ENCODE measurements around the gene FOXO1.

Gene FOXO1

DNA sequence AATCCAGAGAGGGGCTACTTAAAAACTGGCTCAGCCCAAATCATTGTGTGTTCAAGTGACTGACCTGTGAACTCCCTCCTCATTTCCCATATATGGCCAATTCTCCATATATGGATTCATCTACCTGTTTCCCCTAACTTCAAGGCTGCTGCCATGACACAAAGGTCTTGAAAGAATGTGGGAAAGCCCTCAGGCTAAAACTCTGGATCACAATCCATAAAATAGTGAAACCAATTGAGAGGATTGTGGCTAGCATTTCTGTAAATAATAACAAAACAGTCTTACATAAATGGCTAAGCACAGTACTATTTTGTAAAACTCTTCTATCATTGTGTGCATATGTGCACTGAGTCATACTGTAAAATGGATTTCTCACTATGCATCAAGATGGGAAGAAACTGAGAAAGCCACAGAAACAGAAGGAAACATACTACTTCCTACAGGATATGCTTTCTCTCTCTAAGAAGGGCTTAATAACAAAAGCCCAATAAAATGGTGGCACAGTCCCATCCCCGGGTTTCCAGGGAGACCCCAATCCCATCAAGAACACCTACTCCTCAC, 80.5 kb downstream of the FOXO1 start:
- Histone ChIP-seq H3K4me3 (ENCODE audit: low read length) (no peak overlapping the region), H3K4me1 (ENCODE audit: control insufficient read depth, insufficient read depth, low read length) (peaks cover 39% of the 10 kb centered on the region)

DNA sequence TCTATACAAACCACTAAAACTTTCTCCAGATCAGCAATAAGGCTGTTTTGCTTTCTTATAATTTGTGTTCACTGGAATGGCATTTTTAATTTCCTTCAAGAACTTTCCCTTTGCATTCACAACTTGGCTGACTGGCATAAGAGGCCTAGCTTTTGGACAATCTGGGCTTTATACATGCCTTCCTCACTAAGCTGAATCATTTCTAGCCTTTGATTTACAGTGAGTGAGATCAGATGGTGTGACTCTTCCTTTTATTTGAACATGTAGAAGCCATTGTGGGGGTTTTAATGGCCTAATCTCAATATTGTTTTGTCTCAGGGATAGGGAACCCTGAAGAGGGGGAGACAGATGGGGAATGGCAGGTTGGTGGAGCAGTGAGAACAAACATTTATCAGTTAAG, 82.7 kb downstream of the FOXO1 start:
- H3K36me3 ChIP-seq (ENCODE audit: insufficient read depth, low read length) = no peaks in the 10 kb centered on the region
- H3K4me3 ChIP-seq (ENCODE audit: low read length) = no peak overlapping the region
- no peak overlapping the region for H3K4me2 ChIP-seq (ENCODE audit: low read length)
- H3K27me3 ChIP-seq (ENCODE audit: control insufficient read depth, insufficient read depth, low read length) = no peaks in the 10 kb centered on the region
- peaks cover 5% of the 10 kb centered on the region for H3K9me3 ChIP-seq (replicated peaks; ENCODE audit: low read length)
- no peak overlapping the region for H3K9ac ChIP-seq (ENCODE audit: low read depth, low read length)
- H3K4me1 ChIP-seq (ENCODE audit: control insufficient read depth, insufficient read depth, low read length) = peaks cover 17% of the 10 kb centered on the region

More for the DNA sequence above, 80.5 kb downstream of the FOXO1 start:
- Histone ChIP-seq H3K9ac (ENCODE audit: low read depth, low read length) (no peak overlapping the region), H3K9me3 (replicated peaks; ENCODE audit: low read length) (peaks cover 5% of the 10 kb centered on the region), H3K27me3 (ENCODE audit: control insufficient read depth, insufficient read depth, low read length) (no peaks in the 10 kb centered on the region), H3K4me2 (ENCODE audit: low read length) (no peak overlapping the region), H3K36me3 (ENCODE audit: insufficient read depth, low read length) (no peaks in the 10 kb centered on the region)

DNA sequence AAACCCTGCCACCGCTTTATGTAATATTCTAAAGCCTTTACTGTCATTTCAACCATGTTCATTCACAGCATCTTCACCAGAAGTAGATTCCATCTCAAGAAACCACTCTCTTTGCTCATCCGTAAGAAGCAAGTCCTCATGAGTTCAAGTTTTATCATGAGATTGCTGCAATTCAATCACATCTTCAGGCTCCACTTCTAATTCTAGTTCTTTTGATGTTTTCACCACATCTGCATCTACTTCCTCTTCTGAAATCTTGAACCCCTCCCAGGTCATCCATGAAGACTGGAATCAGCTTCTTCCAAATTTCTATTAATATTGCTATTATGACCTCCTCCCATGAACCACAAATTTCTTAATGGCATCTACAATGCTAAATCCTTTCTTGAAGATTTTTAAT, 83.9 kb downstream of the FOXO1 start:
- Histone ChIP-seq H3K4me2 (ENCODE audit: low read length) (no peak overlapping the region), H3K27me3 (ENCODE audit: control insufficient read depth, insufficient read depth, low read length) (no peaks in the 10 kb centered on the region), H3K9me3 (replicated peaks; ENCODE audit: low read length) (peaks cover 5% of the 10 kb centered on the region), H3K4me3 (ENCODE audit: low read length) (no peak overlapping the region), H3K9ac (ENCODE audit: low read depth, low read length) (no peak overlapping the region), H3K36me3 (ENCODE audit: insufficient read depth, low read length) (no peaks in the 10 kb centered on the region), H3K4me1 (ENCODE audit: control insufficient read depth, insufficient read depth, low read length) (peaks cover 11% of the 10 kb centered on the region)

DNA sequence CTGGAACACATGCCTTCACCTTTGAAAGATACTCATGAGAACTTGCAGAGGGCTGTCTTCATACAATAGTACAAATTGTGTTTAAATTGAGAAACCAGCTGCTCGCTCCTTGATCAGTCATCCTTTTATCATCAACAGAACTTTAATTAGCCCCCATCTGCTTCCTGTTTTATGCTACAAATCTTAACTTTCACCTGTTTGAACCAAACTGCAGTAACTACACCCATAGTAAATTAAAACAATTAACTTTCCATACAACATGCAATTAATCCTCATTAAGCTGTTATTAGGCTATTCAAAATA, 85.2 kb downstream of the FOXO1 start:
- H3K4me3 ChIP-seq (ENCODE audit: low read length) = no peak overlapping the region
- H3K9ac ChIP-seq (ENCODE audit: low read depth, low read length) = no peak overlapping the region
- no peaks in the 10 kb centered on the region for H3K27me3 ChIP-seq (ENCODE audit: control insufficient read depth, insufficient read depth, low read length)
- peaks cover 6% of the 10 kb centered on the region for H3K4me1 ChIP-seq (ENCODE audit: control insufficient read depth, insufficient read depth, low read length)
- no peak overlapping the region for H3K4me2 ChIP-seq (ENCODE audit: low read length)
- H3K9me3 ChIP-seq (replicated peaks; ENCODE audit: low read length) = peaks cover 5% of the 10 kb centered on the region
- H3K36me3 ChIP-seq (ENCODE audit: insufficient read depth, low read length) = no peaks in the 10 kb centered on the region

DNA sequence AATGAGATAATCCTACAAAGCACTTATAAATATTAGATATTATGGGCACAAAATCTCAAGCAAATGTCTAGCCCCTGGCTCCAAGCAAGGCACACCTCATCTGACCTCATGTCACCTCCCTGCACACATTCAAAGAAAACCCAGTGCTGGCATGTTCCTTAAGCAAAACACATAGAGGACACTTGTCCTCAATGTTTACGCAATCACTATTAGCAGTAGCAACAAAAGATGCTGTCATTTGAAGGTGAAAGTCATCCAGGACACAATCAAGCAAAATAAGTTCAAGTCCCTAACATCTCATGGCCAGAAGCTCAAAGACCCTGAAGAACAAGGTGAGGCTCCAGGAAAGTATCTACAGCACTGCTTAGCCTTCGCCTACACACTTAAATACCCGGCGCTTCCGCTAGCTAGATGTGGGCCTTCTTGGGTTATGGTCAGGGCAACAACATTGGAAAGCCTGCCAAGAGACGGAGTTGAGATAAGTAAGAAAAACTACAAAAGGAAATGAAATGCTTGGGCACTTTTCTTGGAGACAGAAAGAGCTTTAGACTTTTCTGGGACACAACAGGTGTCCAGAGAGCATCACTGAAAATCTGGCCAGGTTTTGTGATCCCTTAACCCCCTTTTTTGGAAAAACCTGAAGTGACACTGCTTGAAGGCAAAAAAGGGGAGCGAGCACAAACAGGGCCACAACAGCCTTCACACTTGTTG, 85.7 kb downstream of the FOXO1 start:
- Histone ChIP-seq H3K36me3 (ENCODE audit: insufficient read depth, low read length) (no peaks in the 10 kb centered on the region), H3K4me3 (ENCODE audit: low read length) (no peak overlapping the region)

DNA sequence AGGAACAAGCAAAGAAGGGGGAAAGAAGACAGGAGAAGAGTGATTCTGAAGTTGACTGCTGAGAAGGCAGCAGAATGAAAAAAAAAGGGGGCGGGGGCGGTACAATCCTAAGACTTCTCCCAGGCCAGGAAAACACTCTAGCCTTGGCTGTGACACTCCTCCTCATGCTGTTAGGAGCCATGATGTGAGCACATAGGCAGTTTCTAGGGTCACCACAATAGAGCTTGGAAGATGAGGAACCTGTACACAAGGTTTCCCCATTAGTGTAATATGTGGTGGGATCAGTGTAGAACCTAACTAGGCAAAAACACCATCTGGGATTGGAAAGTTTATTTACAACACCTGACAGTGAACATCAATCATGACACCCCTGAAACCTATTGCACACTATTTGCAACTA, 86.9 kb downstream of the FOXO1 start:
- no peak overlapping the region for H3K4me3 ChIP-seq (ENCODE audit: low read length)
- no peaks in the 10 kb centered on the region for H3K27me3 ChIP-seq (ENCODE audit: control insufficient read depth, insufficient read depth, low read length)
- peaks cover 5% of the 10 kb centered on the region for H3K9me3 ChIP-seq (replicated peaks; ENCODE audit: low read length)
- H3K9ac ChIP-seq (ENCODE audit: low read depth, low read length) = no peak overlapping the region
- H3K4me2 ChIP-seq (ENCODE audit: low read length) = no peak overlapping the region
- no peaks in the 10 kb centered on the region for H3K36me3 ChIP-seq (ENCODE audit: insufficient read depth, low read length)
- no peaks in the 10 kb centered on the region for H3K4me1 ChIP-seq (ENCODE audit: control insufficient read depth, insufficient read depth, low read length)

More for the DNA sequence above, 85.7 kb downstream of the FOXO1 start:
- H3K9me3 ChIP-seq (replicated peaks; ENCODE audit: low read length) = peaks cover 5% of the 10 kb centered on the region
- H3K4me1 ChIP-seq (ENCODE audit: control insufficient read depth, insufficient read depth, low read length) = peaks cover 1% of the 10 kb centered on the region
- no peak overlapping the region for H3K4me2 ChIP-seq (ENCODE audit: low read length)
- H3K9ac ChIP-seq (ENCODE audit: low read depth, low read length) = no peak overlapping the region
- H3K27me3 ChIP-seq (ENCODE audit: control insufficient read depth, insufficient read depth, low read length) = no peaks in the 10 kb centered on the region

DNA sequence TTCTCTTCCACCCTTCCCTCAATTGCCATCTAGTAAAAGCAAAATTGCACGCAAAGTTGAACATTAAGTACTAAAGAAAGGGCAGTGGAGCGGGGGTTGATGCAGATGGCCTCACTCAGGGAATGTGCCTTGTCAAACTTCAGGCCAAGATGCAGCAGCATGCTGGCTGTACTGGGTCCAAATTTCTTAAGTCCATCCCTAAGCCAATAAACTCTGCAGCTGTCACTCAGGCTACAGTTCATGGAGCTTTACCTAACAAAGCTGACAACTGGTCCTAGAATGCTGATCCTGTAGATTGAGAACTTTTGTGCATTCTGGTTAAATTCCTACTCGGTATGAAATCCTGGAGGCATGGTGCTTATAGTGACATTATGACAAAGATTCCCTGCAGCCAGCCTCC, 88.4 kb downstream of the FOXO1 start:
- H3K27me3 ChIP-seq (ENCODE audit: control insufficient read depth, insufficient read depth, low read length) = no peaks in the 10 kb centered on the region
- H3K9me3 ChIP-seq (replicated peaks; ENCODE audit: low read length) = peaks cover under 1% of the 10 kb centered on the region
- no peaks in the 10 kb centered on the region for H3K36me3 ChIP-seq (ENCODE audit: insufficient read depth, low read length)
- H3K4me3 ChIP-seq (ENCODE audit: low read length) = no peak overlapping the region
- H3K4me2 ChIP-seq (ENCODE audit: low read length) = no peak overlapping the region
- H3K4me1 ChIP-seq (ENCODE audit: control insufficient read depth, insufficient read depth, low read length) = no peaks in the 10 kb centered on the region
- H3K9ac ChIP-seq (ENCODE audit: low read depth, low read length) = no peak overlapping the region

DNA sequence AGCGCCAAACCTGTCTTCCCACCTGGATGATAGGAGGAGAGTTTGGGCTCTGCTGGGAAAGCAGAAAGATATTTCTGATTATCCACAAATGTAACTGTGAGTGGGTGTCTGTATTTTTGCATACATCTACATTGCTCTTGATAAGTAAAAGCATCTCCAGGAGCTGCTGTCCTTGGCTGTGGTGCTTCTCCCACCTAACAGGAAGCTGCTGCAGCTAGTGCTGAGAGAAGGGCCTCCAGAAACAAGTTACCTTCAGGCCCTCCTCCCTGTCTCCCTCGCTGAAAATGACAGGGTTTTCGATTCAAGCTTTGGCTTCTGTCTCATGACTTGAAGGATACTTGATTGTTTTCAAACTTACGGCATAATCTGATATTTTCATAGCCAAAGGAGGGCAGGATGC, 90.1 kb downstream of the FOXO1 start:
- Histone ChIP-seq H3K4me2 (ENCODE audit: low read length) (no peak overlapping the region), H3K4me3 (ENCODE audit: low read length) (no peak overlapping the region), H3K4me1 (ENCODE audit: control insufficient read depth, insufficient read depth, low read length) (no peaks in the 10 kb centered on the region), H3K36me3 (ENCODE audit: insufficient read depth, low read length) (no peaks in the 10 kb centered on the region), H3K27me3 (ENCODE audit: control insufficient read depth, insufficient read depth, low read length) (no peaks in the 10 kb centered on the region), H3K9me3 (replicated peaks; ENCODE audit: low read length) (no peaks in the 10 kb centered on the region), H3K9ac (ENCODE audit: low read depth, low read length) (no peak overlapping the region)

DNA sequence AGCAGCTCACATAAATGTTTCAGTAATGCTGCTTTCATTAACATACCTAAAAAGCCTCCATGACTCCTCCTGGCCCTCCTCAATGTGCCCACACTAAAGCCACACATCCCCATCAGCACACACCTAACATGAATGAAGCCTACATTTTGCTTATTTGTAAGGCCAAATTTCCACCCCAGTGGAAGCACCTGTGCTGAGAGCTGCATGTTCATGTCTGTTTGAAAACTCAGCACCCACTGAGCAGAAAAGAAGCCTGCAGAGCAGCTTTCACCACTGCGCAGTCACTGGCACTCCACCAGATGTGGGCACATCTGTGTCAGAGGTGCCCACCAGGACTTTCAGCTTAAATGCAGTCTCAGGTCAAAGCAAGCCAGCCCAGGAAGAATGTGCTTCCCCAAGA, 93.5 kb downstream of the FOXO1 start:
- Histone ChIP-seq H3K27me3 (ENCODE audit: control insufficient read depth, insufficient read depth, low read length) (no peaks in the 10 kb centered on the region), H3K4me2 (ENCODE audit: low read length) (no peak overlapping the region), H3K36me3 (ENCODE audit: insufficient read depth, low read length) (no peaks in the 10 kb centered on the region), H3K9me3 (replicated peaks; ENCODE audit: low read length) (no peaks in the 10 kb centered on the region), H3K4me1 (ENCODE audit: control insufficient read depth, insufficient read depth, low read length) (no peaks in the 10 kb centered on the region), H3K9ac (ENCODE audit: low read depth, low read length) (no peak overlapping the region), H3K4me3 (ENCODE audit: low read length) (no peak overlapping the region)

DNA sequence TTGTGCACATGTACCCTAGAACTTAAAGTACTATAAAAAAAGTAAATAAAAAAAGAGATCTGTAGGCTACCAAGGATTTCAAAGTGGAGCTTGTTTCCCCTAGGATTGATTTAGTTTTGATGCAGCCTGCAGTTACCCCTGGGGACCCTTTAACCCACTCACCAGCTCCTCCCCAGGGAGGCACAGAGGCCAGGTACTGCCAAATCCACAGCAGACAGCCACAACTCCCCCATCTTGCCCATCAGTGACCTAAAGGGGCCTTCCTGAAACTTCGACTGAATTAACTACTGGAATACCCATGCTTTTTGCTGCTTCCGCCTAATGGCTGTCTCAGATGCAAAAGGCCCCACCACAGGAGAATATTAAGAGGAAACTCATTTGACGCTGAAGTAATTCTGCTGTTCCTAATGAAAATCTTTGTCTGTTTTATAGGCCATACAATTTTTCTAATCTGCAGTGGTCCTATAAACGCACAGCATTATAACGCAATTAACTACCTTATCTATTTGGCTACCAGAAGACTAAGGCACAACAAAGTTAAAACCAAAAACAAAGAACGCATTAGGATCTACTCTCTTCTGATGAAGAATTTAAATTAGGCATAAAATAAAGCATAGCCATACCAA, 95.0 kb downstream of the FOXO1 start:
- Histone ChIP-seq H3K36me3 (ENCODE audit: insufficient read depth, low read length) (no peaks in the 10 kb centered on the region), H3K27me3 (ENCODE audit: control insufficient read depth, insufficient read depth, low read length) (no peaks in the 10 kb centered on the region), H3K9ac (ENCODE audit: low read depth, low read length) (no peak overlapping the region), H3K4me2 (ENCODE audit: low read length) (no peak overlapping the region), H3K4me1 (ENCODE audit: control insufficient read depth, insufficient read depth, low read length) (no peaks in the 10 kb centered on the region), H3K4me3 (ENCODE audit: low read length) (no peak overlapping the region), H3K9me3 (replicated peaks; ENCODE audit: low read length) (no peaks in the 10 kb centered on the region)

DNA sequence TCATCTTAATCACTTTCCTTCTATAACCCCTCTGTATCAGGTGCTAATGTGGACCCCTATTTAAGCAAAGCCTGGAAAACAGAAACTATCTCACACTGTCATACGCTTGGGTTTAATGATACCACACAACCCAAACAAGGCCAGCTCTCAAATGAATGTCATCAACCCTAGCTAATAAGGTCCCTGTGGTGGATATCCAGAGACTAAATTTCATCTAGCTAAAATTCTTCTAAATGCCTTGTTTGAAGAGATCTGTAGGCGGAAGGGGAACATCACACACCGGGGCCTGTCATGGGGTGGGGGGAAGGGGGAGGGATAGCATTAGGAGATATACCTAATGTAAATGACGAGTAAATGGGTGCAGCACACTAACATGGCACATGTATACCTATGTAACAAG, 95.5 kb downstream of the FOXO1 start:
- H3K4me1 ChIP-seq (ENCODE audit: control insufficient read depth, insufficient read depth, low read length) = no peaks in the 10 kb centered on the region
- no peak overlapping the region for H3K9ac ChIP-seq (ENCODE audit: low read depth, low read length)
- no peak overlapping the region for H3K4me3 ChIP-seq (ENCODE audit: low read length)

DNA sequence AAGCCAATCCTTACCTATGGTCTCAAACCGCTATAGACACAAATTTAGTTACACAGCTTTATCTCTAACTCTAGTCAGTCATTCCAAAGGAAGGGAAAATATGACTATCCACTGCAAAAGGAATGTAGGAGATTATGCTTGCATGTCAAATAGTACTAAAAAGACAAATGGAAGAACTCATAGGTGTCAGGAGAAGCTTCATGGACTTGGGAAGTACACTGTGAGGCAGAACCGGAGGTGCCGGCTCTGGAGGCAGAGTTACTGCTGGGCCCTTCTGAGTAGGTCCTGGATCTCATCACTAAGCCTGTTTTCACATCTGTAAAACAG, 97.5 kb downstream of the FOXO1 start:
- Histone ChIP-seq H3K4me1 (ENCODE audit: control insufficient read depth, insufficient read depth, low read length) (peaks cover 10% of the 10 kb centered on the region), H3K9me3 (replicated peaks; ENCODE audit: low read length) (no peaks in the 10 kb centered on the region), H3K4me3 (ENCODE audit: low read length) (no peak overlapping the region), H3K4me2 (ENCODE audit: low read length) (no peak overlapping the region), H3K36me3 (ENCODE audit: insufficient read depth, low read length) (no peaks in the 10 kb centered on the region), H3K27me3 (ENCODE audit: control insufficient read depth, insufficient read depth, low read length) (no peaks in the 10 kb centered on the region), H3K9ac (ENCODE audit: low read depth, low read length) (no peak overlapping the region)

More for the DNA sequence above, 95.5 kb downstream of the FOXO1 start:
- no peak overlapping the region for H3K4me2 ChIP-seq (ENCODE audit: low read length)
- no peaks in the 10 kb centered on the region for H3K27me3 ChIP-seq (ENCODE audit: control insufficient read depth, insufficient read depth, low read length)
- H3K9me3 ChIP-seq (replicated peaks; ENCODE audit: low read length) = no peaks in the 10 kb centered on the region
- H3K36me3 ChIP-seq (ENCODE audit: insufficient read depth, low read length) = no peaks in the 10 kb centered on the region
